Measurements from ENCODE around the gene DOCK2. TPM values are rescaled to one million over a fixed set of nuclear protein-coding genes. Genes with fewer than 3 reads are reported as not detected.
A peak's percentile ranks its signal among the peaks of the same experiment; 100 is the strongest.

DOCK2 gene
- total RNA-seq, 1 donor from 2014 or later = 6.5 TPM

DNA sequence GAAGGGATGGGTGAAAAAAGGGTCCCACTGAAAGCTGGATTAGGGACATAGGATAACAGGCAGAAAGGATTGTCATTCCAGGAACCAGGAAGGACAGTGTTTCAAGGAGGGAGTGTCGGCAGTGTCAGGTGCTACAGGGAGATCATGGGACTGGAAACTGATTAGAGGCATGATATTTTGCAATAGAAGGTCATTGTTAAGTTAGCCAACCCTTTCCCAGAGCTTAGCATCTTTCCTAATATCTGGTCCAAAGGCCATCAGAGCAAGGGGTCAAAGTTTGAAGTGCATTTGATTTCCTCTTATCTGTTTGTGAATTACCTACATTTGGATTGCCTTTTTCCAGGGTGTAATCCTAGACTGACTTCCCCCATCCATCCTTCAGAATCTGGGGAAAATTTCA, 91.3 kb downstream of the DOCK2 start:
- Mint-ChIP-seq H3K9me3 (ENCODE audit: unreplicated experiment) (no peaks in the 10 kb centered on the region), H3K36me3 (ENCODE audit: low read depth, unreplicated experiment) (no peaks in the 10 kb centered on the region), H3K27me3 (ENCODE audit: unreplicated experiment) (no peaks in the 10 kb centered on the region), H3K4me3 (ENCODE audit: unreplicated experiment) (peak overlapping the region; percentile 3), H3K27ac (ENCODE audit: unreplicated experiment) (no peak overlapping the region), H3K4me1 (ENCODE audit: unreplicated experiment) (peaks cover 9% of the 10 kb centered on the region)
- TF ChIP-seq, protein P1, sequence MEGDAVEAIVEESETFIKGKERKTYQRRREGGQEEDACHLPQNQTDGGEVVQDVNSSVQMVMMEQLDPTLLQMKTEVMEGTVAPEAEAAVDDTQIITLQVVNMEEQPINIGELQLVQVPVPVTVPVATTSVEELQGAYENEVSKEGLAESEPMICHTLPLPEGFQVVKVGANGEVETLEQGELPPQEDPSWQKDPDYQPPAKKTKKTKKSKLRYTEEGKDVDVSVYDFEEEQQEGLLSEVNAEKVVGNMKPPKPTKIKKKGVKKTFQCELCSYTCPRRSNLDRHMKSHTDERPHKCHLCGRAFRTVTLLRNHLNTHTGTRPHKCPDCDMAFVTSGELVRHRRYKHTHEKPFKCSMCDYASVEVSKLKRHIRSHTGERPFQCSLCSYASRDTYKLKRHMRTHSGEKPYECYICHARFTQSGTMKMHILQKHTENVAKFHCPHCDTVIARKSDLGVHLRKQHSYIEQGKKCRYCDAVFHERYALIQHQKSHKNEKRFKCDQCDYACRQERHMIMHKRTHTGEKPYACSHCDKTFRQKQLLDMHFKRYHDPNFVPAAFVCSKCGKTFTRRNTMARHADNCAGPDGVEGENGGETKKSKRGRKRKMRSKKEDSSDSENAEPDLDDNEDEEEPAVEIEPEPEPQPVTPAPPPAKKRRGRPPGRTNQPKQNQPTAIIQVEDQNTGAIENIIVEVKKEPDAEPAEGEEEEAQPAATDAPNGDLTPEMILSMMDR (IDR thresholded peaks at IDR 0.05; ENCODE audit: unreplicated experiment) = no peak
- DNase-seq (ENCODE audit: low spot score) = no peak

DNA sequence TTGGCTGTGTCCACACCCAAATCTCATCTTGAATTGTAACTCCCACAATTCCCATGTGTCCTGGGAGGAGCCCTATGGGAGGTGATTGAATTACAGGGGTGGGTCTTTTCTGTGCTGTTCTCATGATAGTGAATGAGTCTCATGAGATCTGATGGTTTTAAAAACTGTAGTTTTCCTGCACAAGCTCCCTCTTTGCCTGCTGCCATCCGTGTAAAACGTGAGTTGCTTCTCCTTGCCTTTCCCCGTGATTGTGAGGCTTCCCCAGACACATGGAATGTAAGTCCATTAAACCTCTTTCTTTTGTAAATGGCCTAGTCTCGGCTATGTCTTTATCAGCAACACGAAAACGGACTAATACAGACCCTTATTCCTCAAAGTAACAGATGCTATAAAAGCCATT, 94.1 kb downstream of the DOCK2 start:
- DNase-seq (ENCODE audit: low spot score) = no peak
- H3K4me3 Mint-ChIP-seq (ENCODE audit: unreplicated experiment) = no peak overlapping the region
- no peak overlapping the region for H3K27ac Mint-ChIP-seq (ENCODE audit: unreplicated experiment)
- no peaks in the 10 kb centered on the region for H3K9me3 Mint-ChIP-seq (ENCODE audit: unreplicated experiment)
- TF ChIP-seq, protein P1 (IDR thresholded peaks at IDR 0.05; ENCODE audit: unreplicated experiment) = no peak
- H3K36me3 Mint-ChIP-seq (ENCODE audit: low read depth, unreplicated experiment) = no peaks in the 10 kb centered on the region
- peaks cover 22% of the 10 kb centered on the region for H3K4me1 Mint-ChIP-seq (ENCODE audit: unreplicated experiment)
- H3K27me3 Mint-ChIP-seq (ENCODE audit: unreplicated experiment) = no peaks in the 10 kb centered on the region

DNA sequence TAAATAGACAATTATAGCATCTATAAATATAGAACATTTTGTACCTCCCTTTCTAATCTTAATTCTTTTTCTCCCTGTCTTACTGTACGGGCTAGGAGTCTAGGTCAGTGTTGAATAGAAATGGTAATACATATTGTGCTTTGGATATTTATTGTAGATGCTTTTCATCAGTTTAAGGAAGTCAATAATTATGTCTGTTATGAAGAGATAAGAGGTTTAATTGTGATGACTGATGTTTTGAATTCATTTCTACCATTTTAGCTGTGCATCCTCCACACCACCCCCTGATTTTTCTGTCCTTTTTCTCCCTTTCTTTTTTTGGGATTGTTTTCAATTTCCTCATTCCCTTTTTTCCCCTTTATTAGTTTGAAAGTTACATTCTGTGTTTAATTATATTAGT, 95.8 kb downstream of the DOCK2 start:
- Mint-ChIP-seq H3K4me3 (ENCODE audit: unreplicated experiment) (no peak overlapping the region), H3K4me1 (ENCODE audit: unreplicated experiment) (peaks cover 22% of the 10 kb centered on the region), H3K36me3 (ENCODE audit: low read depth, unreplicated experiment) (no peaks in the 10 kb centered on the region), H3K27me3 (ENCODE audit: unreplicated experiment) (no peaks in the 10 kb centered on the region), H3K9me3 (ENCODE audit: unreplicated experiment) (no peaks in the 10 kb centered on the region), H3K27ac (ENCODE audit: unreplicated experiment) (no peak overlapping the region)
- TF ChIP-seq, protein P1 (IDR thresholded peaks at IDR 0.05; ENCODE audit: unreplicated experiment) = no peak
- no peak for DNase-seq (ENCODE audit: low spot score)

DNA sequence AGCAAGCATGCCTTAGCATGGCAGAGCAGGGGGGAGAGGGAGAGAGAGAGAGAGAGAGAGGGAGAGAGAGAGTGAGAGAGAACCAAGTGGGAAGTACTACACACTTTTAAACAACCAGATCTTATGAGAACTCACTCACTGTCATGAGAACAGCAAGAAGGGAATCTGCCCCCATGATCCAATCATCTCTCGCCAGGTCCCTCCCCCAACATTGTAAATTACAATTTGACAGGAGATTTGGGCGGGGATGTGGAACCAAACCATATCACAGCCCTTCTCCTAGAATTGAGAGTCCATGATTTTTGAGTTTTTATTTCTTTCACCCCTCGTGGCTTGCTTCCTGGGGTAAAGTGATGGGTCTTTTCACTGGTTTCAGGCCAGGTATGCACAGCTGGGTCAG, 98.8 kb downstream of the DOCK2 start:
- no peak for DNase-seq (ENCODE audit: low spot score)
- H3K36me3 Mint-ChIP-seq (ENCODE audit: low read depth, unreplicated experiment) = no peaks in the 10 kb centered on the region
- H3K4me1 Mint-ChIP-seq (ENCODE audit: unreplicated experiment) = peaks cover 12% of the 10 kb centered on the region
- no peaks in the 10 kb centered on the region for H3K27me3 Mint-ChIP-seq (ENCODE audit: unreplicated experiment)
- H3K4me3 Mint-ChIP-seq (ENCODE audit: unreplicated experiment) = no peak overlapping the region
- no peak overlapping the region for H3K27ac Mint-ChIP-seq (ENCODE audit: unreplicated experiment)
- H3K9me3 Mint-ChIP-seq (ENCODE audit: unreplicated experiment) = no peaks in the 10 kb centered on the region
- TF ChIP-seq, protein P1 (IDR thresholded peaks at IDR 0.05; ENCODE audit: unreplicated experiment) = no peak

DNA sequence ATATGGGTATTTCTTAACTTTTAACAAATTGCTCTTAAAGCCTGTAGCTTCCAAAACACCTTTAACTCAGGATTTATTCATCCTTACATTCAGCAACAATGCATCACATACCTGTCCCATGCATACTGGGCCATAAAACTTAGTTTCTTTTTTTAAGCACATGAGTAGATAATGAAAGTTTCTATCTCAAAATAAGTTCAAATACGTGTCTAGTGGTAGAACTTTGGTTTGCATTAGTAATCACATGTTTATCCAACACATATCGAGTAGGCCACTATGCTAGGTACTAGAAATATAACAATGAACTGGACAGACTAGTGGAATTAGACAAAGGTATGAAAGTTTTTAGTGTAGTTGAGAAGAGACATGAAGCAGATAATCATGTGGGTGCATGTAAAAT, 99.6 kb downstream of the DOCK2 start:
- H3K36me3 Mint-ChIP-seq (ENCODE audit: low read depth, unreplicated experiment) = no peaks in the 10 kb centered on the region
- DNase-seq (ENCODE audit: low spot score) = no peak
- no peaks in the 10 kb centered on the region for H3K27me3 Mint-ChIP-seq (ENCODE audit: unreplicated experiment)
- peaks cover 12% of the 10 kb centered on the region for H3K4me1 Mint-ChIP-seq (ENCODE audit: unreplicated experiment)
- H3K4me3 Mint-ChIP-seq (ENCODE audit: unreplicated experiment) = no peak overlapping the region
- H3K9me3 Mint-ChIP-seq (ENCODE audit: unreplicated experiment) = no peaks in the 10 kb centered on the region
- TF ChIP-seq, protein P1 (IDR thresholded peaks at IDR 0.05; ENCODE audit: unreplicated experiment) = no peak
- H3K27ac Mint-ChIP-seq (ENCODE audit: unreplicated experiment) = no peak overlapping the region

Measured in endothelial cell (in vitro differentiated cells).